AG04450 (cell line): ENCODE data around the gene SEZ6L. TPM values are rescaled to one million over a fixed set of nuclear protein-coding genes. Genes with fewer than 3 reads are reported as not detected.

Experiments used
- CTCF ChIA-PET: fragments of 300-600, 350-600 bp; formaldehyde crosslinking; extraction: SDS; loops from one replicate; lab custom pipeline; 2022; ENCODE audit warnings: antibody characterized with exemption, inconsistent platforms; lab: Charles Lee
- POLR2A ChIA-PET: fragments of 350-600 bp; formaldehyde crosslinking; extraction: SDS; loops from one replicate; lab custom pipeline; 2021; ENCODE audit warnings: antibody characterized with exemption, inconsistent platforms; lab: Yijun Ruan, JAX
- DNase-seq: peaks from one replicate; pipeline ENCODE4 v3.0.0-alpha.2; 2011; ENCODE audit warnings: low read depth, low spot score
- H3K27ac ChIP-seq: one replicate; pipeline ENCODE4 v1.5.1; 2012; ENCODE audit warnings: low read depth, low read length, control low read depth
- H3K27me3 ChIP-seq: one replicate; pipeline ENCODE4 v1.6.0; 2012; ENCODE audit warnings: low read length; ENCODE audit not compliant: control insufficient read depth, insufficient read depth
- H3K4me3 ChIP-seq: 2 replicates; pipeline ENCODE4 v1.5.1; 2011; ENCODE audit warnings: mild to moderate bottlenecking, low read depth, low read length, control low read depth
- H3K9me3 ChIP-seq: 2 replicates; pipeline ENCODE4 v1.5.1; 2012; ENCODE audit warnings: low read length; ENCODE audit not compliant: control insufficient read depth, insufficient read depth
- polyA plus RNA-seq: library from polyadenylated mRNA; depleted of rRNA; stranded (reverse); fragments of >200 nt; gene quantifications from 2 replicates; pipeline ENCODE4 v1.2.3, GENCODE V29; 2011
- TF ChIP-seq, protein P1 (sequence below): IDR thresholded peaks from 2 replicates; pipeline ENCODE4 v1.5.1; 2011; ENCODE audit warnings: low read depth, low read length, control low read depth, inconsistent platforms

SEZ6L gene
- polyA plus RNA-seq, 1 experiment: not detected

DNA sequence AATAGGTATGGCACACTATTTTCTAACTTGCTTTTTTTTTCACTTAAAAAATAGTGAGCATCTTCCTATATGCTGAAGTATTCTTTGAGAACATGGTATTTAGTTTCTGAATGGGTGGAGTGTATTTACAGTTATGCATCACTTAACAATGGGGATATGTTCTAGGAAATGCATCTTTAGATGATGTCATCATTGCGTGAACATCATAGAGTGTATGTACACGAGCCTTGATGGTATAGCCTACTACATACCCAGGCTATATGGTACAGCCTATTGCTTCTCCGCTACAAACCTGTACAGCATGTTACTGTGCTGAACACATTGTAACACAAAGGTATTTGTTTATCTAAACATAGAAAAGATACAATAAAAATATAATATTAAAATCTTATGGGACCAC, 135.5 kb downstream of the SEZ6L start:
- DNase-seq: no peak
- no peaks in the 10 kb centered on the region for H3K9me3 ChIP-seq
- no peaks in the 10 kb centered on the region for H3K27me3 ChIP-seq
- CTCF ChIA-PET: no interaction called here
- no peak overlapping the region for H3K27ac ChIP-seq
- TF ChIP-seq, protein P1, sequence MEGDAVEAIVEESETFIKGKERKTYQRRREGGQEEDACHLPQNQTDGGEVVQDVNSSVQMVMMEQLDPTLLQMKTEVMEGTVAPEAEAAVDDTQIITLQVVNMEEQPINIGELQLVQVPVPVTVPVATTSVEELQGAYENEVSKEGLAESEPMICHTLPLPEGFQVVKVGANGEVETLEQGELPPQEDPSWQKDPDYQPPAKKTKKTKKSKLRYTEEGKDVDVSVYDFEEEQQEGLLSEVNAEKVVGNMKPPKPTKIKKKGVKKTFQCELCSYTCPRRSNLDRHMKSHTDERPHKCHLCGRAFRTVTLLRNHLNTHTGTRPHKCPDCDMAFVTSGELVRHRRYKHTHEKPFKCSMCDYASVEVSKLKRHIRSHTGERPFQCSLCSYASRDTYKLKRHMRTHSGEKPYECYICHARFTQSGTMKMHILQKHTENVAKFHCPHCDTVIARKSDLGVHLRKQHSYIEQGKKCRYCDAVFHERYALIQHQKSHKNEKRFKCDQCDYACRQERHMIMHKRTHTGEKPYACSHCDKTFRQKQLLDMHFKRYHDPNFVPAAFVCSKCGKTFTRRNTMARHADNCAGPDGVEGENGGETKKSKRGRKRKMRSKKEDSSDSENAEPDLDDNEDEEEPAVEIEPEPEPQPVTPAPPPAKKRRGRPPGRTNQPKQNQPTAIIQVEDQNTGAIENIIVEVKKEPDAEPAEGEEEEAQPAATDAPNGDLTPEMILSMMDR: no peak
- H3K4me3 ChIP-seq: no peak overlapping the region
- POLR2A ChIA-PET: no interaction called here

DNA sequence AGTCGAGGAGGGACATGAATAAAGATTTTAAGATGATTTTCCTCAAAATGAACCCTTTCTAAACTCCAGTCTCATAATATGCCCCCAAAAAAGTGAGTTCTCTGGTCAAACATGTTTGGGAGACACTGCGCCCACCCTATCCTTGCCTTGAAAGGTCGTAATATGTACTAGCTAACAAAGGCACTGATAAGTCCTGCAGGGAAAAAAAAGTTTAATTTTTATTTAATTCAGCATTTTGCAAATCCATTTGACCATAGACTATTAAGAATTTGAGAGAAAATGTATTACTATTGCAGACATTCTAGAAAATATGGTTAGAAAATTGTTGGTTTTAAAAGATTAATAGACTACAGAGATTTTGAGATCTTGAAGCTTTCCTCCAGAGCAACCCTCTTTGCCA, 139.2 kb downstream of the SEZ6L start:
- H3K27me3 ChIP-seq: no peaks in the 10 kb centered on the region
- DNase-seq: no peak
- ChIA-PET CTCF (interaction anchor here (0.5 kb wide), 1 partner anchor 56 kb away, joined by 7 read pairs; no protein-coding TSS in a partner anchor), POLR2A (no interaction called here)
- TF ChIP-seq, protein P1: no peak
- H3K4me3 ChIP-seq: no peak overlapping the region
- H3K27ac ChIP-seq: no peak overlapping the region
- H3K9me3 ChIP-seq: no peaks in the 10 kb centered on the region; the same call in 1 of the 2 replicates

DNA sequence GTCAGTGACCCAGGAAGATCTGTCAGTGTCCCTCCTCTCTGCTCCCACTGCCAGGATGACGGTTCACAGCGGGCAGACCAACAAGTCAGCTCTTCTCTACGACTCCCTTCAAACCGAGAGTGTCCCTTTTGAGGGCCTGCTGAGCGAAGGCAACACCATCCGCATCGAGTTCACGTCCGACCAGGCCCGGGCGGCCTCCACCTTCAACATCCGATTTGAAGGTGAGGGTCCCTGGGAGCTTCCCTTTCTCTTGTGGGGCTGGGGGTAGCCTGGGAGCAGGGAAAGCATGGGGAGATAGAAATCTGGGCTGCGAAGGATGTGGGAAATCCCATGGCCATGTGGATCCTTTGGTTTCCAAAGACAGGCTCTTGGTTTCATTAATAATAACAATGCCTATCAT, 141.4 kb downstream of the SEZ6L start:
- Histone ChIP-seq H3K9me3 (no peaks in the 10 kb centered on the region; the same call in 1 of the 2 replicates), H3K27ac (no peak overlapping the region), H3K4me3 (no peak overlapping the region), H3K27me3 (no peaks in the 10 kb centered on the region)
- TF ChIP-seq, protein P1: no peak
- POLR2A ChIA-PET: no interaction called here
- CTCF ChIA-PET: no interaction called here
- no peak for DNase-seq

DNA sequence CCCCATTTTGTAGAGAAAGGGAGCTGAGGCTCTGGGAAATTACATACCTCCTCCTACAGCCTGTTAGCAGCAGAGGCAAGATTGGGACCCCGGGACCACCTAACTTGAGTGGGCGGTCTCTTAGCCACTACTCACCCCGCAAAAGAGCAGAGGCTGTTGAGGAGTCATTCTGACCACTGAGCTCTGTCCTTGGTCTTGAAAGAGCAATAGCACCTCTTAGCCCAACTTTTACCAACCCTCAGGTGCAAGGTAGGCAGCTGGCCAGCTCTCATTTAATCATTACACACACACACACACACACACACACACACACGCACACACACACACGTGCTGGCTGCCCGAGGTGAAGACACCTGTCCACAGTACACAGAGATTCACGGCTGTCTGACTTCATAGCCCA, 144.0 kb downstream of the SEZ6L start:
- no peak overlapping the region for H3K27ac ChIP-seq
- H3K27me3 ChIP-seq: no peaks in the 10 kb centered on the region
- DNase-seq: no peak
- ChIA-PET POLR2A (no interaction called here), CTCF (no interaction called here)
- TF ChIP-seq, protein P1: no peak
- no peaks in the 10 kb centered on the region; the same call in 1 of the 2 replicates for H3K9me3 ChIP-seq
- no peak overlapping the region for H3K4me3 ChIP-seq

DNA sequence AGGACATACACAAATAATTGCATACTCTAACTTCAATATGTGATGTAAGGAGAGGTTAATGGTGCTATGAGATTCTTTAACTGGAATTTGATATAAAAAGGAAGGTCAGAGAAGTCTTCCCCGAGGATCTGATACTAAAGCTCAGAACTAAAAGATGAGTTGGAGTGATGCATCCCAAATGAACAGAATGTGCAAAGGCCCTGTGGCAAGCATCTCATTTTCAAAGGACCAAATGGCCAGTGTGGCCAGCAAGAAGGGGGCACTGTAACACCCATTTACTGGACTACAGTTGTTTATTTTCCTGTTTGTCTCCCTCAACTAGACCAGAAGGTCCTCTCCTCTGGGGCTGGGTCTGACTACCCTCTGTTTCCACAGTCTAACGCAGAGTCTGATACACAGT, 144.9 kb downstream of the SEZ6L start:
- H3K4me3 ChIP-seq: no peak overlapping the region
- no peaks in the 10 kb centered on the region for H3K27me3 ChIP-seq
- ChIA-PET CTCF (no interaction called here), POLR2A (no interaction called here)
- H3K27ac ChIP-seq: no peak overlapping the region
- DNase-seq: no peak
- no peaks in the 10 kb centered on the region; the same call in 1 of the 2 replicates for H3K9me3 ChIP-seq
- TF ChIP-seq, protein P1: no peak
